ENCODE measurements around the gene MEF2B. TPM values are rescaled to one million over a fixed set of nuclear protein-coding genes. Genes with fewer than 3 reads are reported as not detected.

MEF2B gene
- total RNA-seq, 1 experiment from 2014 or later: 1.1 TPM

DNA sequence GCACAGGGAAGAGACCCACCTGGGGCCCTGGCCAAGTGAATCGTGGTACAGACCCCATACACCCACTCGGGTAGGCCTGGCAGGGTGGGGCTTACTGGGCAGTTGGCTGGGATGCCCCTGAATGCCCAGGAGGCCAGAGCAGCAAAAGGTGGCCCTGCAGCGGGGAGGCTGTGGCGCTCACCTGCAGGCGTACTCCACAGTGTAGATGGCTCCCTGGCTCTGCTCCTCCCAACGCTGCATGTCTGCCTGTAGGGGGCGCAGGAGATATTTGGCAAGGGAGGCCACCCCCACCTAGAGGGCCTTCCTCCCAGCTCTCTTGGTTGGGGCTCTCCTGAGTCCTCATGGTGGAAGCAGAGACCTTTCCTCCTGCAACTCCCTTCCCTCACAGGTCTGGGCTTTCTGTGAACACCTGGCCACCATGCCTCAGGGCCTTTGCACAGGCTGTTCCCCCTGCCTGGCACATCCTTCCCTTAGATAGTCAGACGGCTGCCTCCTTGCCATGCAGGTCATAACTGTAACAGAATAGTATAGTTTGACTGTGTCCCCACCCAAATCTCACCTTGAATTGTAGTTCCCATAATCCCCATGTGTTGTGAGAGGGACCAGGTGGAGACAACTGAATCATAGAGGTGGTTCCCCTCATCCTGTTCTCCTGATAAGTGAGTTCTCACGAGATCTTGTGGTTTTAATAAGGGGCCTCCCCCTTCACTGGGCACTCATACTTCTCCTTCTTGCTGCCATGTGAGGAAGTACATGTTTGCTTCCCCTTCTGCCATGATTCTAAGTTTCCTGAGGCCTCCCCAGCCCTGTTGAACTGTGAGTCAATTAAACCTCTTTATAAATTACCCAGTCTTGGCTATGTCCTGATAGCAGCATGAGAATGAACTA is 16.0 kb upstream of the MEF2B start:
- Histone ChIP-seq H3K9me3 (ENCODE audit: control insufficient read depth, insufficient read depth, low read depth, low read length) (no peaks in the 10 kb centered on the region), H3K4me3 (ENCODE audit: low read depth in 2 of 2, low read length in 2 of 2) (no peak overlapping the region), H3K27me3 (ENCODE audit: control insufficient read depth, insufficient read depth, low read length) (no peaks in the 10 kb centered on the region), H3K27ac (ENCODE audit: low read length) (no peak overlapping the region), H3K36me3 (ENCODE audit: control insufficient read depth, insufficient read depth, low read length) (no peaks in the 10 kb centered on the region; the same call in 1 of the 2 replicates), H3K4me1 (ENCODE audit: control insufficient read depth, insufficient read depth, low read length) (no peaks in the 10 kb centered on the region)
- TF ChIP-seq TCF7L2 (IDR thresholded peaks at IDR 0.05; ENCODE audit: low read depth, low read length) (no peak), CTCF (IDR thresholded peaks at IDR 0.05) (peak; percentile 83; the same call in 1 of the 2 replicates), SIN3A (IDR thresholded peaks at IDR 0.05; ENCODE audit: borderline replicate concordance, insufficient read depth, low read depth, low read length) (no peak)
- TF ChIP-seq, protein P1, sequence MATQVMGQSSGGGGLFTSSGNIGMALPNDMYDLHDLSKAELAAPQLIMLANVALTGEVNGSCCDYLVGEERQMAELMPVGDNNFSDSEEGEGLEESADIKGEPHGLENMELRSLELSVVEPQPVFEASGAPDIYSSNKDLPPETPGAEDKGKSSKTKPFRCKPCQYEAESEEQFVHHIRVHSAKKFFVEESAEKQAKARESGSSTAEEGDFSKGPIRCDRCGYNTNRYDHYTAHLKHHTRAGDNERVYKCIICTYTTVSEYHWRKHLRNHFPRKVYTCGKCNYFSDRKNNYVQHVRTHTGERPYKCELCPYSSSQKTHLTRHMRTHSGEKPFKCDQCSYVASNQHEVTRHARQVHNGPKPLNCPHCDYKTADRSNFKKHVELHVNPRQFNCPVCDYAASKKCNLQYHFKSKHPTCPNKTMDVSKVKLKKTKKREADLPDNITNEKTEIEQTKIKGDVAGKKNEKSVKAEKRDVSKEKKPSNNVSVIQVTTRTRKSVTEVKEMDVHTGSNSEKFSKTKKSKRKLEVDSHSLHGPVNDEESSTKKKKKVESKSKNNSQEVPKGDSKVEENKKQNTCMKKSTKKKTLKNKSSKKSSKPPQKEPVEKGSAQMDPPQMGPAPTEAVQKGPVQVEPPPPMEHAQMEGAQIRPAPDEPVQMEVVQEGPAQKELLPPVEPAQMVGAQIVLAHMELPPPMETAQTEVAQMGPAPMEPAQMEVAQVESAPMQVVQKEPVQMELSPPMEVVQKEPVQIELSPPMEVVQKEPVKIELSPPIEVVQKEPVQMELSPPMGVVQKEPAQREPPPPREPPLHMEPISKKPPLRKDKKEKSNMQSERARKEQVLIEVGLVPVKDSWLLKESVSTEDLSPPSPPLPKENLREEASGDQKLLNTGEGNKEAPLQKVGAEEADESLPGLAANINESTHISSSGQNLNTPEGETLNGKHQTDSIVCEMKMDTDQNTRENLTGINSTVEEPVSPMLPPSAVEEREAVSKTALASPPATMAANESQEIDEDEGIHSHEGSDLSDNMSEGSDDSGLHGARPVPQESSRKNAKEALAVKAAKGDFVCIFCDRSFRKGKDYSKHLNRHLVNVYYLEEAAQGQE (IDR thresholded peaks at IDR 0.05; ENCODE audit: insufficient read depth in 1 of 2, low read depth in 2 of 2, low read length in 1 of 2): no peak
- ChIA-PET CTCF (no interaction called here), POLR2A (no interaction called here)
- intact Hi-C loops (cut with micrococcal nuclease; ENCODE audit: unreplicated experiment) (no loop called here), in situ Hi-C loops (cut with HindIII; ENCODE audit: low pct_unique_long_range_greater_than_20kb, low sequenced_read_pairs) (no loop called here)
- BruUV-seq (replicated peaks): no TSS peak
- ATAC-seq: peak; percentile 91; the same call in 1 of the 2 replicates
- no peak for DNase-seq (ENCODE audit: low read depth, low spot score)

DNA sequence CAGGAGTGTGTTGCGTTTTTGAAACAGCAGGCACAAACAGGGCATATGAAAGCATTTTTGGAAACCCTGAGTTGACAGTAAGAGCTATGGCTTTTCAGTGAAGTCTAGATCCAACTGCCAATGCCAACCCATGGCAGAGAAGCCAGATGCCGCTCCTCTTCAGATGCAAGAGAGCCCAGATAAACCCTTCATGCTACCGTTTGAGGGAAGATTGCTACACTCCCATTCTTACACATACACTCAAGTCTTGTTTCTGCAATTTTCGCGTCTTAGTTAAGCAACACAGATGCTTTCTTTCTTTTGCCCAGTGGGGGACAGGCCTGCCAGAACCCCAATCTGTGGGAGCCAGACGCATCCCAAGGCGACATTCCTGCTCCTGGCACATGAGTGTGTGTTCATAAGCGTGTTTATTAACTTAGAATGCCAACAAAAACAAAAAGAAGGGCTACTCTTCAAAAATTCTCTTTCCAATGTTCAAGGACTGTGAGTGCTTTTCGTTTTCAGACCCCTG is 11.5 kb upstream of the MEF2B start:
- BruUV-seq (replicated peaks): no TSS peak

More for the DNA sequence above, 11.5 kb upstream of the MEF2B start:
- in situ Hi-C loops (cut with HindIII; ENCODE audit: low pct_unique_long_range_greater_than_20kb, low sequenced_read_pairs) (no loop called here), intact Hi-C loops (cut with micrococcal nuclease; ENCODE audit: unreplicated experiment) (no loop called here)
- TF ChIP-seq SIN3A (IDR thresholded peaks at IDR 0.05; ENCODE audit: borderline replicate concordance, insufficient read depth, low read depth, low read length): no peak
- TF ChIP-seq CTCF (IDR thresholded peaks at IDR 0.05): no peak
- TF ChIP-seq, protein P1 (IDR thresholded peaks at IDR 0.05; ENCODE audit: insufficient read depth in 1 of 2, low read depth in 2 of 2, low read length in 1 of 2): no peak
- no peak for TF ChIP-seq POLR2AphosphoS5 (IDR thresholded peaks at IDR 0.05; ENCODE audit: low read depth, low read length)
- no peak for TF ChIP-seq TCF7L2 (IDR thresholded peaks at IDR 0.05; ENCODE audit: low read depth, low read length)
- DNase-seq (ENCODE audit: low read depth, low spot score): no peak
- no peaks in the 10 kb centered on the region; the same call in 1 of the 2 replicates for H3K36me3 ChIP-seq (ENCODE audit: control insufficient read depth, insufficient read depth, low read length)
- H3K4me1 ChIP-seq (ENCODE audit: control insufficient read depth, insufficient read depth, low read length): no peaks in the 10 kb centered on the region
- no peaks in the 10 kb centered on the region for H3K27me3 ChIP-seq (ENCODE audit: control insufficient read depth, insufficient read depth, low read length)
- no peaks in the 10 kb centered on the region for H3K9me3 ChIP-seq (ENCODE audit: control insufficient read depth, insufficient read depth, low read depth, low read length)
- ChIA-PET CTCF (no interaction called here), POLR2A (no interaction called here)
- no peak for ATAC-seq
- no peak overlapping the region for H3K27ac ChIP-seq (ENCODE audit: low read length)
- H3K4me3 ChIP-seq (ENCODE audit: low read depth in 2 of 2, low read length in 2 of 2): no peak overlapping the region

All from Panc1 (cell line).